Ascending aorta (tissue), 2 donors: Measurements from ENCODE around the gene XPO6. TPM values are rescaled to one million over a fixed set of nuclear protein-coding genes. Genes with fewer than 3 reads are reported as not detected.

Experiments used
- DNase-seq, 2 donors: peaks; one replicate each; pipeline ENCODE4 v3.0.0-alpha.2; 2019; ENCODE audit warnings: low spot score in 2 of 2
- H3K27ac ChIP-seq, 2 donors: fragments of 200-600 bp; sonication (generic); one replicate each; pipeline ENCODE4 v1.5.1; 2016 to 2017; ENCODE audit warnings: mild to moderate bottlenecking in 1 of 2
- H3K27me3 ChIP-seq: fragments of 200-600 bp; sonication (generic); one replicate; pipeline ENCODE4 v1.5.1; 2017
- H3K36me3 ChIP-seq, 2 donors: fragments of 200-600 bp; sonication (generic); one replicate each; pipeline ENCODE4 v1.5.1; 2016
- H3K4me1 ChIP-seq, 2 donors: fragments of 200-600 bp; sonication (generic); one replicate each; pipeline ENCODE4 v1.5.1; 2016 to 2017; ENCODE audit warnings: mild to moderate bottlenecking in 1 of 2
- H3K4me3 ChIP-seq, 2 donors: fragments of 200-600 bp; sonication (generic); one replicate each; pipeline ENCODE4 v1.5.1; 2016 to 2017; ENCODE audit warnings: mild to moderate bottlenecking in 1 of 2
- H3K9me3 ChIP-seq, 2 donors: fragments of 200-600 bp; sonication (generic); one replicate each; pipeline ENCODE4 v1.5.1; 2016
- intact Hi-C: fragments of 100-400 bp; cut with DNase I; formaldehyde crosslinking; loops from one replicate; pipeline ENCODE4 v1.15.1; 2023
- total RNA-seq: library from RNA; depleted of rRNA; stranded (reverse); fragments of >200 nt; gene quantifications from one replicate; pipeline ENCODE4 v1.1.0, GENCODE V29; 2016
- TF ChIP-seq, protein P1 (sequence below), 3 experiments: fragments of 200-600 bp in 2 of 3; fragments of 450-650 bp in 1 of 3; sonication (generic) in 2 of 3; IDR thresholded peaks; one replicate each; pipeline ENCODE4 v1.5.1; 2016 to 2019; ENCODE audit warnings: antibody characterized with exemption in 3 of 3, mild to moderate bottlenecking in 1 of 3, moderate library complexity in 1 of 3

XPO6 gene
- total RNA-seq, 1 donor from 2014 or later = 180 TPM

DNA sequence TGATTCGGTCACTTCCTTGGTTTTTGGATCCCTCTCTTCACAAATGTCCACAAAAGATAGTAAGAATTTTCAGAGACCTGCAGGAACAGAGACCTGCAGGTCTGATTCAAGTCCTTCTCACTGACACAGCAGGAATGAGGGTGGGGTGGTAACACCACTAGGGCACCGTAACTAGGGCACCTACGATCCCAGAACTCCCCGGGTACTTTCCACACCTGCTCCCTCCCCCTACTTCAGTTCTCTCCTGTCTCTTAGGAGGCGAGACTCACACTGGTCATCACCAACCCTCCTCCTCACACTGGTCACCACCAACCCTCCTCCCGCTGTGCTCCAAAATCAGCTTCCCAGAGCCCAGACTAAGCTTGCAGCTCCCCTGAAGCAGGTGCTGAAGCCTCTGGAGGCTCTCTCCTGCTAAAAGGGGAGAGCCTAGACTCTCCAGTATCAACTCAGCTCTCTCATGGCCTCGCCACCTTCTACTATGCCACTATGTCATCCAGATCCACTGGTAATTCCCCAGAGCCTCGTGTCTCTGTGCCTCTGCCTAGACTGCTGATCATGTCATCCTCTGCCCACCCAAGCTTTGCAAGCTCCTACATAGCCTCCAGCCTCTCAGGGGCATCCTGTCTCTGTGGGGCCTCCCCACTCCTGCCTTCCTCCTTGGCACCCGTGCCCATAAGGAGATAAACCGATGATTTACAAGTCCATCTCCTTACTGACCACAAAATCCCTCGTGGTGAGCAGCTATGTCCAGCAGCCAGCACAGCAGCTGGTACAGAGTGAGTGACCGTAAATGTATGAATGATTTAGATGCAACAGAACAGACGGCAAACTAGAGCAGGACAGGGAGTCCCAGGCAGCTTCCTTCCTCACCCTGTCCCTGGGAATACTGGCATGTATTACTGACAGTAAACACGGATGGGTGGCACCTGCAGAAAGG is 84.8 kb downstream of the XPO6 start:
- Histone ChIP-seq H3K36me3 (peaks cover 57 to 79% of the 10 kb centered on the region in 2 donors), H3K4me1 (peaks cover 0 to 14% of the 10 kb centered on the region in 2 donors), H3K9me3 (no peaks in the 10 kb centered on the region), H3K27ac (no peak overlapping the region), H3K27me3 (no peaks in the 10 kb centered on the region), H3K4me3 (no peak overlapping the region)
- TF ChIP-seq, protein P1, sequence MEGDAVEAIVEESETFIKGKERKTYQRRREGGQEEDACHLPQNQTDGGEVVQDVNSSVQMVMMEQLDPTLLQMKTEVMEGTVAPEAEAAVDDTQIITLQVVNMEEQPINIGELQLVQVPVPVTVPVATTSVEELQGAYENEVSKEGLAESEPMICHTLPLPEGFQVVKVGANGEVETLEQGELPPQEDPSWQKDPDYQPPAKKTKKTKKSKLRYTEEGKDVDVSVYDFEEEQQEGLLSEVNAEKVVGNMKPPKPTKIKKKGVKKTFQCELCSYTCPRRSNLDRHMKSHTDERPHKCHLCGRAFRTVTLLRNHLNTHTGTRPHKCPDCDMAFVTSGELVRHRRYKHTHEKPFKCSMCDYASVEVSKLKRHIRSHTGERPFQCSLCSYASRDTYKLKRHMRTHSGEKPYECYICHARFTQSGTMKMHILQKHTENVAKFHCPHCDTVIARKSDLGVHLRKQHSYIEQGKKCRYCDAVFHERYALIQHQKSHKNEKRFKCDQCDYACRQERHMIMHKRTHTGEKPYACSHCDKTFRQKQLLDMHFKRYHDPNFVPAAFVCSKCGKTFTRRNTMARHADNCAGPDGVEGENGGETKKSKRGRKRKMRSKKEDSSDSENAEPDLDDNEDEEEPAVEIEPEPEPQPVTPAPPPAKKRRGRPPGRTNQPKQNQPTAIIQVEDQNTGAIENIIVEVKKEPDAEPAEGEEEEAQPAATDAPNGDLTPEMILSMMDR (IDR thresholded peaks at IDR 0.05) = no peak
- intact Hi-C loops = no loop called here
- no peak for DNase-seq

DNA sequence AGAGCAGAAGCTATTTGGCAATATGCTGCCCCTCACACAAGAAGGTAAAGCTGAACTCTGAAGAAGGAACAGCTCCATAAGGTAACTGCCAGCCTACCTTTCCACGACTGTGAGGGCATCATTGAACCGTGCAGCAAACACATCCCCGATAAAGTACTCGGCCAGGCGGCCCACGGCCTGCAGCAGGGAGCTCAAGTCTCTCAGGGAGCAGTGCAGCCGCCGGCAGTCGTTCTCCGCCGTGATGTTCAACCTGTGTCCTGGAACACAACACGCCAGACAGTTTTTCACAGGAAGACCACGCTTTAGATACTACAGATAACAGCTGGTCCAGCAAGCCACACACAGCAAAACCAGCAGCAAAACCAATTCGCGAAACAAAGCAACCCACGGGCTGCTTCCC is 86.2 kb downstream of the XPO6 start:
- intact Hi-C loops = no loop called here
- Histone ChIP-seq H3K4me3 (no peak overlapping the region), H3K27me3 (no peaks in the 10 kb centered on the region), H3K27ac (no peak overlapping the region), H3K36me3 (peaks cover 61 to 80% of the 10 kb centered on the region in 2 donors), H3K9me3 (no peaks in the 10 kb centered on the region), H3K4me1 (peaks cover 0 to 4% of the 10 kb centered on the region in 2 donors)
- DNase-seq = no peak
- TF ChIP-seq, protein P1 (IDR thresholded peaks at IDR 0.05) = no peak

DNA sequence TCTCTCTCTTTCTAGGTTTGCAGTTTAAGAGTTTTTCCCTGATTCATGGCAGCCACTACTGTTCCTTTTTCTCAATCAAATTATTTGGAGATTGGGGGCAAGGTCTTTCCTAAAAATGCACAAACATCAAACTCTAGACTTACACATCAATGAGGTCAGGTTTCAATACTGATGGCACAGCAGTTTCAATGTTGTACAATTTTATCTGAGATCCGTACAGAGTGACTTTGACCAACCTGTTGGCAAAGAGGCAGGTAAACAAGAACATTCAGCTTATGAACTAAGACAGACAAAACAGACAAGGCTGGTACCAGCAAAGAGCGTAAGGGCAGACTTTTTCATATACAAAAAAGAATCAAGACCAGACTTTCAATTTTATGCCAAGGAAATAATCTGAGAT is 90.2 kb downstream of the XPO6 start:
- TF ChIP-seq, protein P1 (IDR thresholded peaks at IDR 0.05) = no peak
- no peaks in the 10 kb centered on the region for H3K27me3 ChIP-seq
- no peak for DNase-seq
- H3K27ac ChIP-seq = no peak overlapping the region
- intact Hi-C loops = no loop called here
- H3K36me3 ChIP-seq = peaks cover 60 to 86% of the 10 kb centered on the region in 2 donors
- no peaks in the 10 kb centered on the region for H3K9me3 ChIP-seq
- no peak overlapping the region for H3K4me3 ChIP-seq
- H3K4me1 ChIP-seq = no peaks in the 10 kb centered on the region

DNA sequence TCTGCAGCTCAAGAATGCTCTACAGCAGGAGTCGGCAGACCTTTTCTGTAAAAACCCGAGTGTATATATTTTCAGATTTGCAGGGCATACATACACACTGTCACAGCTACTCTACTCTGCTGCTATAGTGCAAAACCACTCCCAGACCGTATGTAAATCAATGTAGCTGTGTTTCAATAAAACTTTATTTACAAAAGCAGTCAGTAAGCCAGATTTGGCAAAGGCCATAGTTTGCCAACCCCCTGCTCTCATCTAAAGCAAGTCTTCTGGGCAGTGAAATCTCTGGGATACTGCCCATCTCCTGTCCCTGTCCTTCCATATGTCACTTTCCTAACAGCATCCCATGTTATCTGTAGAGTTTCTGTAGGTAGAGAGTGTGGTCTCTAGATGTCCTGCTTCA is 91.0 kb downstream of the XPO6 start:
- H3K27ac ChIP-seq = no peak overlapping the region
- no peaks in the 10 kb centered on the region for H3K27me3 ChIP-seq
- intact Hi-C loops = no loop called here
- no peaks in the 10 kb centered on the region for H3K4me1 ChIP-seq
- TF ChIP-seq, protein P1 (IDR thresholded peaks at IDR 0.05) = no peak
- DNase-seq = no peak
- H3K4me3 ChIP-seq = no peak overlapping the region
- H3K36me3 ChIP-seq = peaks cover 59 to 89% of the 10 kb centered on the region in 2 donors
- H3K9me3 ChIP-seq = no peaks in the 10 kb centered on the region

DNA sequence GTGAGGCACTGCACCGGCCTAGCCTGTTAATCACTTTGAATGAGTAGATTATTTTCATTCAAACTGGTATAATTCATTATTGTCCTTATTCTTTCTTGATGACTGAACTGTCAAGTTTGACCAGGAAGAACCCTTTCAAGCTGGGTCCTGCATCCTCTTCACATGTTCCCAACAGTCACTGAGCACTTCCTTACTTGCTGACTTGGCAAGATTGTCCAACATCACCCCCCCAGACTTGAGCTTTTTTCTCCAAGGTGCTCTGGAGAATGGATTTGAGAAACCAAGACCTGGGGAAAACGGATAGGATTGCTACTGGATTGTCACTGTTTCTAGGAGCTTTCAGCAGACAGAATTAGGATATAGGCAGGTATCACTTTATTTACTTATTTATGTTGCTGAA is 93.1 kb downstream of the XPO6 start:
- peaks cover 52 to 91% of the 10 kb centered on the region in 2 donors for H3K36me3 ChIP-seq
- TF ChIP-seq, protein P1 (IDR thresholded peaks at IDR 0.05) = no peak
- no peak for DNase-seq

More for the DNA sequence above, 93.1 kb downstream of the XPO6 start:
- H3K4me3 ChIP-seq = no peak overlapping the region
- H3K4me1 ChIP-seq = no peaks in the 10 kb centered on the region
- H3K27ac ChIP-seq = no peak overlapping the region
- no peaks in the 10 kb centered on the region for H3K9me3 ChIP-seq
- intact Hi-C loops = no loop called here
- no peaks in the 10 kb centered on the region for H3K27me3 ChIP-seq
